ENCODE results near the gene S1PR2.

S1PR2 gene, protein sequence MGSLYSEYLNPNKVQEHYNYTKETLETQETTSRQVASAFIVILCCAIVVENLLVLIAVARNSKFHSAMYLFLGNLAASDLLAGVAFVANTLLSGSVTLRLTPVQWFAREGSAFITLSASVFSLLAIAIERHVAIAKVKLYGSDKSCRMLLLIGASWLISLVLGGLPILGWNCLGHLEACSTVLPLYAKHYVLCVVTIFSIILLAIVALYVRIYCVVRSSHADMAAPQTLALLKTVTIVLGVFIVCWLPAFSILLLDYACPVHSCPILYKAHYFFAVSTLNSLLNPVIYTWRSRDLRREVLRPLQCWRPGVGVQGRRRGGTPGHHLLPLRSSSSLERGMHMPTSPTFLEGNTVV

DNA sequence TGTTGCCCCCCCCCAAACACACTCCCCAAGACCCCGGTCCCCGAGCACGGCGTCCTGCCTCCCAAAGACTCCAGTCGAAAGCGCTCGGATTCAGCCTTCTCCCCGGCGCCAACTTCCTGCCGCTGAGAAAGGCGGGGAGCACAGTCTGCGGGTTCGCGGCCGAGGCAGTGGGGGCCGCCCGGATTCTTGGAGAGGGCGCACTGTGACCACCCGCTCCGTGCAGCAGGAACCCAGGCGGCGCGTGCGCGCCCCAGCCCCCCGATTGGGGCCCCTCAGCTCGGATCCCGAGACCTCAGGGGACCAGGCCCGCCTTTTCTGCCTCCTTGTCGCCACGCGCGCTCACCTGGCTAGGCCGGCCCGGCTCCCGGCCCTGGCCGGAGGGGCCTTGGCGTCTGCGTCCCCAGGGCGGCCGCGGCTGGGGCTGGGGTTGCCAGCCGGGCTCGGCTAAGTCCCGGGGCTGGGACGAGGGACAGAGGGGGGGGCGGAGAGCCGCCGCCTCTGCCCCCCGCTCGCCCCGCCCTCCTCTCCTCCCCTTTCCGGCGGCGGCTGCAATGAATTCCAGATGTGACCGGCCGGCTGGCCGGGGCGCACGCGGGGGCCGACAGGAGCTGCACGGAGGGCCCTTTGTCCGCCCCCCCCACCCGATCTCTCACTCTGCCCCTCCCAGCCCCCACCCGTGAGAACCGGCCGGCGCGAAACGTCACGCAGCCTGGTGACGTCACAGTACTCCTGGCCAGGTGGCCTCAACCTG, at the start of gene S1PR2:
S1PR2 (minus strand) TSS at position 471 of the 751 bp plus-strand sequence. CDS start 6,426 bp downstream, outside the sequence.
- DNase-seq, result peak; percentile 16 to 42

DNA sequence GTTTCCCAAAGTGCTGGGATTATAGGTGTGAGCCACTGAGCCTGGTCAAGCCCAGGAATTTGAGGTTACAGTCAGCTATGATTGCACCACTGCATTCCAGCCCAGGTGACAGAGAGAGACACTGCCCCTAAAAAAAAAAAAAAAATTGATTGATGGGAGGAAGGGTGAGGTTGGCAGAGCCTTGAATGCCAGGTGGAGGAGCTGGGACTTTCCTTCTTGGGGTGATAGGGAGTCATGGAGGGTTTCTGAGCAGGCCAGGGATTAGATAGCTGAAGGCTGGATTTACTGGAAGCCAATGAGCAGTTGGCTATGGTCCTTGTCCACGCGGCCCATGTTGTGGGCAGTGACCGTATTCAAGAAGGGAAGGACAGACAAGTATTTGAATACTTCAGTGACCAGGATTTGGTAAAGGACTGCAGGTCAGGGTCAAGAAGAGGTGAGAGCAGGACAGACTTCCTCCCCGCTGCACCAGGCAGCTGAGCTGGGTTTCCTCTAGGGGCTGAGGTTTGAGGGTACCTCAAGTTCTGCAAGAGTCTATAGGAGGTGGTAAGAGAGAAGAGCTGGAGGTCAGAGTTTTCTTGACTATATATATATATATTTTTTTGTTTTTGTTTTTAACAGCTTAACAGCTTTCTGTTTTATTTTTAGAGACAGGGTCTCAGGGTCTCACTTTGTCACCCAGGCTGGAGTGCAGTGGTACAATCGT, 48.8 kb upstream of the S1PR2 start:
- no peak for DNase-seq

DNA sequence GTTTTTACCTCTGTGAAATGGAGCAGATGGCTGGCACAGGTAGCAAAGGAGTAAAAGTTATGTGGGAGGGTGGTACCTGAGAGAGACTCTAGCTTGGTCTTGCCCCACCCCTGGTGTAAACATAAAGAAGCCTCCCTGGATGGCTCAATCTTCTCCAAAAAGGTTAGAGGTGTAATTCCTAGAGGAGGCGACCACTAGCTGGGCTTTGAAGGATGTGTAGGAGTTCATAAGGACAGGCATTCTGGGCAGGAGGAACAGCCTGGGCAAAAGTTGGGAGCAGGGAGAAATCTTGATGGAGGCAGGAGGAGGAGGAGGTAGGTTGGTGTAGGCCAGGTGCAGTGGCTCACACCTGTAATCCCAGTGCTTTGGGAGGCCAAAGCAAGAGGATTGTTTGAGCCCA, 47.8 kb upstream of the S1PR2 start:
- DNase-seq, result no peak

DNA sequence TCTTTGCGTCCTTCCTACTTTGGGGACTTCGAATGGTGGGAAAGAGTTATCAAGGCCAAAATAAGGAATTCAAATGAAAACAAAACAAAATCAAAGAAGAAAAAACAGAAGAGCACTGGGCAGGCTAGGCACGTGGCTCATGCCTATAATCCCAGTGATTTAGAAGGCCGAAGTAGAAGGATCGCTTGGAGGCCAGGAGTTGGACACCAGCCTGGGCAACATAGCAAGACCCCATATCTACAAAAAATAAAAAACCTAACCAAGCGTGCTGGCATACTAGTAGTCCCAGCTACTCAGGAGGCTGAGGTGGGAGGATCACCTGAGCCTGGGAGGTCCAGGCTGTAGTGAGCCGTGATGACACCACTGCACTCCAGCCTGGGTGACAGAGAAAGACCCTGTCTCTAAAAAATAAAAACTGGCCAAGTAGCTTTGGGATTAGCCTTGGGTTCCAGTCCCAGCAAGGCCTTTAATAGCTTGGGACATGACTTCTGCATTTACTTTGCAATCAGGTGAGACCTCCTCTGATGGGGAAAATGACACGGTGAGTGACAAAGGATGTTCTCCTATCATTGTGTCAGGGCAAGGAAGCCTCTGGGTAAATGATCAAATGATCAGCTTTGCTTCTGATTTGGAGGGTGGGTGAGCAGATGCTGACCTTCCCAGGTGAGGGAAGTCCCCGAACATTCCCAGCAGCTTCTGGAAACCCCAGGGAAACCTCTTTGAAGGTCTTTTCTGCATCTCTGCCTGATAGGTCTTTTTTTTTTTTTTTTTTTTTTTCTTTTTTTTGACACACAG, 46.9 kb upstream of the S1PR2 start:
- DNase-seq, result no peak

DNA sequence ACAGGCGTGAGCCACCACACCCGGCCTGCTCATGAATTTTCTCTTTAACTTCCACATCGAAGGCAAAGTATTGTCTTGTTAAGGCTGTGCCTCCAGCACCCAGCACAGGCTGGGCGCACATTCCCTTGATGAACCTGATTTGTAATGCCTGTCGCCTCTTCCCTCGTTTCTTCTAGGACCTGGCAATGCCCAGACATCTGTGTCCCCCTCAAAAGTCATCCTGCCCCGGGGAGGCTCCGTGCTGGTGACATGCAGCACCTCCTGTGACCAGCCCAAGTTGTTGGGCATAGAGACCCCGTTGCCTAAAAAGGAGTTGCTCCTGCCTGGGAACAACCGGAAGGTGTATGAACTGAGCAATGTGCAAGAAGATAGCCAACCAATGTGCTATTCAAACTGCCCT, 43.5 kb upstream of the S1PR2 start:
- no peak for DNase-seq

DNA sequence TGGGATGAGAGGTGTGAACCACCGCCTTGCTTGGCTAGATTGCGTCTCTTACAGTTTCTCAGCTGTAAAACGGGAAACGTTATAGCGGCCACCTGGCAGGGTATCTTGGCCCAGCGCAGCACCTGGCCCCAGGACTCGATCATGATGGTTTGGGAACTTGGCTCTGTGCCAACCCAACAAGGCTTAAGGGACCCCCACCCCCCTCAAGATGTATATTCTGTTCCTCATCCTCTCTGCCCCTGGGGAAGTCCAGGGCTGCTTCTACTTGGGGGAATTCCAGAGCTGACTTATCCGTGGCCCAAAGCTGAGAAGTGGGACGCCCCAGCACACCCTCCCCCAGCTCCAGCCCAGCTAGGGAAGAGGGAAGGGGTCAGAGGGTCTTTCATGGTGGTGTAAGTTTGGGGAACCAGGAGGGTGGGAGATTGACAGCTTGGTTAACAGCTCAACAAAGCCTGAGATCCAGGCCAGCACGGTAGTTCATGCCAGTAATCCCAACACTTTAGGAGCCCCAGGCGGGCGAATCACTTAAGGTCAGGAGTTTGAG, 40.5 kb upstream of the S1PR2 start:
- no peak for DNase-seq

DNA sequence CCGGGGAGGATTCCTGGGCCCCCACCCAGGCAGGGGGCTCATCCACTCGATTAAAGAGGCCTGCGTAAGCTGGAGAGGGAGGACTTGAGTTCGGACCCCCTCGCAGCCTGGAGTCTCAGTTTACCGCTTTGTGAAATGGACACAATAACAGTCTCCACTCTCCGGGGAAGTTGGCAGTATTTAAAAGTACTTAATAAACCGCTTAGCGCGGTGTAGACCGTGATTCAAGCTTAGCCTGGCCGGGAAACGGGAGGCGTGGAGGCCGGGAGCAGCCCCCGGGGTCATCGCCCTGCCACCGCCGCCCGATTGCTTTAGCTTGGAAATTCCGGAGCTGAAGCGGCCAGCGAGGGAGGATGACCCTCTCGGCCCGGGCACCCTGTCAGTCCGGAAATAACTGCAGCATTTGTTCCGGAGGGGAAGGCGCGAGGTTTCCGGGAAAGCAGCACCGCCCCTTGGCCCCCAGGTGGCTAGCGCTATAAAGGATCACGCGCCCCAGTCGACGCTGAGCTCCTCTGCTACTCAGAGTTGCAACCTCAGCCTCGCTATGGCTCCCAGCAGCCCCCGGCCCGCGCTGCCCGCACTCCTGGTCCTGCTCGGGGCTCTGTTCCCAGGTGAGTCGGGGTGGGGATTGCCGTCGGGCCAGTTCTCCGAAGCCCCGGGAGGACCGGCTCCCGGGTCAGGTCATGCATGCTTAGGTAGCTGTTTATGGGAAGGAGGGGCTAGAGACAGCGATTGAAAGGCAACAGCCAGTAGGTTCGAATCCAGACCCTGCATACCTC, 39.7 kb upstream of the S1PR2 start, which contains the start of gene ICAM1:
ICAM1 (plus strand) TSS at position 505 of the 779 bp plus-strand sequence; CDS start at position 545, 40 bp downstream.
- DNase-seq, result peak; percentile 12 to 49

DNA sequence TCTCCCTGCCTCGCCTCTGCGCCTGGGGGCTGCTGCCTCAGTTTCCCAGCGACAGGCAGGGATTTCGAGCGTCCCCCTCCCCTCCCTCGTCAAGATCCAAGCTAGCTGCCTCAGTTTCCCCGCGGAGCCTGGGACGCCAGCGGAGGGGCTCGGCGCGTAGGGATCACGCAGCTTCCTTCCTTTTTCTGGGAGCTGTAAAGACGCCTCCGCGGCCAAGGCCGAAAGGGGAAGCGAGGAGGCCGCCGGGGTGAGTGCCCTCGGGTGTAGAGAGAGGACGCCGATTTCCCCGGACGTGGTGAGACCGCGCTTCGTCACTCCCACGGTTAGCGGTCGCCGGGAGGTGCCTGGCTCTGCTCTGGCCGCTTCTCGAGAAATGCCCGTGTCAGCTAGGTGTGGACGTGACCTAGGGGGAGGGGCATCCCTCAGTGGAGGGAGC, 39.1 kb upstream of the S1PR2 start:
- no peak for DNase-seq

DNA sequence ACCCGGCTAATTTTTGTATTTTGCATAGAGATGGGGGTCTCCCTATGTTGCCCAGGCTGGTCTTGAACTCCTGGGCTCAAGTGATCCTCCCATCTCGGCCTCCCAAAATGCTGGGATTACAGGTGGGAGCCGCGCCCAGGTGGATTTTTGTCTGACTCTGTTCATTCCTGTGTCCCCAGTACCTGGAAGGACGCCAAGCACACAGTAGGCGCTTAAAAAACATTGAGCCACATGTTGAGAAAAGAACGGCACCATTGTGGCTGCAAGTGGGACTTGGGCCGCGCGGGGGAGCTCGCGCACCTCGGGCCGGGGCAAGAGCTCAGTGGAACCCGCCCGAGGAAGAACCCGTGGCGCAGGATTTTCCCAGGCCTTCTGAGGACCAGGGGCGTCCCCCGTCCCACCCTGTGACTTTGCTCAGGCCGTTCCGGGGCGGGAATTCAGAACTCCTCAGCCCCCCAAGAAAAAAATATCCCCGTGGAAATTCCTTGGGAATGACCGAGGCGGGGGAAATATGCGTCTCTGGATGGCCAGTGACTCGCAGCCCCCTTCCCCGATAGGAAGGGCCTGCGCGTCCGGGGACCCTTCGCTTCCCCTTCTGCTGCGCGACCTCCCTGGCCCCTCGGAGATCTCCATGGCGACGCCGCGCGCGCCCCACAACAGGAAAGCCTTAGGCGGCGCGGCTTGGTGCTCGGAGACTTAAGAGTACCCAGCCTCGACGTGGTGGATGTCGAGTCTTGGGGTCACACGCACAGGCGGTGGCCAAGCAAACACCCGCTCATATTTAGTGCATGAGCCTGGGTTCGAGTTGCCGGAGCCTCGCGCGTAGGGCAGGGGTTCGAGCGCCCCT, 38.4 kb upstream of the S1PR2 start:
- peak; percentile 44 to 74 for DNase-seq

DNA sequence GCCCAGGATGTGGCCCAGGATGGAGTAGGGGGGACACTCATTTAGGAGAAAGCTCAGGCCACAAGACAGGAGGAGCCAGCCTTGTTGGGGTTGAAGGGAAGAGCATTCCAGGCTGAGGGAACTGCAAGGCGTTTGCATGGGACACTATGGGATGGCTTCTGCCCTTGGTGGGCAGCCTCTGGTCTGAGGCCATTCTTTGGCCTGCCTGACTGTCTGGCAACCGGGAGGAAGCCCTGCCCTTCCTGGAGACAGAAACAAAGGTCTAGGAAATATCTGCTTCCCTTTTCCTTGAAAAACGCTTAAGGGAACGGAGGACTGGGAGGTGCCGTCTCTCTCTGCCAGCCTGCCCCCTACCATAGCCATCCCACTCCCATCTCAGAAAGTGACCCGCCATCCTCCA, 36.9 kb upstream of the S1PR2 start:
- no peak for DNase-seq

DNA sequence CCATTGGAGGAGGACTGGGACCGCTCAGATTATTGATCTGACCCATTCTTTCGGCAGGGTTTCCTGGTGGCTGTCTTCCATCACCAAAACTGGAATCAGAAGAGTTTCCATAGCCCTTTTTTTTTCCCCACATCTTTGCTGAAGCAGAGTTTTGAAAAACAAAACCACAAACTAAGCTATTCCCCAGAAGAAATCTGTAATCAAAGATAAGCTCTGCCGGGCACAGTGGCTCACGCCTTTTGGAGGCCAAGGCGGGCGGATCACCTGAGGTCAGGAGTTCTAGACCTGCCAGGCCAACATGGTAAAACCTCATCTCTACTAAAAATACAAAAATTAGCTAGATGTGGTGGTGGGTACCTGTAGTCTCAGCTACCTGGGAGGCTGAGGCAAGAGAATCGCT, 35.6 kb upstream of the S1PR2 start:
- no peak for DNase-seq

DNA sequence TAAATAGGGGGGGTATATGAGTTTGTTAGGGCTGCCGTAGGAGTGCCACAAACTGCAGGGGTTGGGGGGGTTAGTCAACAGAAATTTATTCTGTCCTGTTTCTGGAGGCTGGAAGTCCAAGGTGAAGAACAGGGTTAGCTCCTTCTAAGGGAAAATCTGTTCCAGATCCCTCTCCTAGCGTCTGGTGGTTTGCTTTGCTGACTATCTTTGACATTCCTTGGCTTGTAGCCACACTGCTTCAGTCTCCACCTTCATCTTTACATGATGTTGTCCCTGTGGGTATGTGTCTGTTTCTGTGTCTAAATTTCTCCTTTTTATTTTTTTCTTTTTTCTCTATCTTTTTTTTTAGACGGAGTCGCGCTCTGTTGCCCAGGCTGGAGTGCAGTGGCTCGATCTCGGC, 31.6 kb upstream of the S1PR2 start:
- DNase-seq, result no peak

DNA sequence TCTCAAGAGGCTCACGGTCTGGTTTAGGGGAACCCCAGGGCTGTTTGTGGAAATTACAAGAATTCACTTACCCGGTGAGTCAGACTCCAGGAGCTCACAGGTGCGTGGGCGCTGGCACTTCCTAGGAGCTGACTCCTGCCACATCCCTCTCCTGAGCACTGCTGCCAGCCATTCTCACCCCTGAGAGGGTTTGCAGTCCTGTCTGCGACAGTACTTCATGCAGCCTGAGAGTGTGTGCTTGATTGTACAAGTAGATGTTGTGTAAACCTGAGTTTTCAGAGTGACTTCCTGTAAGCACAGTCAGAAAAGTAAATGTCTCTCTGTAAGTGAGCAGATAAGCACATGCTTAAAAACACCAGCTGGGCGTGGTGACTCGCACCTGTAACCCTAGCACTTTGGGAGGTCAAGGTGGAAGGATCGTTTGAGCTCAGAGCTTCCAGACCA, 29.0 kb upstream of the S1PR2 start:
- no peak for DNase-seq

DNA sequence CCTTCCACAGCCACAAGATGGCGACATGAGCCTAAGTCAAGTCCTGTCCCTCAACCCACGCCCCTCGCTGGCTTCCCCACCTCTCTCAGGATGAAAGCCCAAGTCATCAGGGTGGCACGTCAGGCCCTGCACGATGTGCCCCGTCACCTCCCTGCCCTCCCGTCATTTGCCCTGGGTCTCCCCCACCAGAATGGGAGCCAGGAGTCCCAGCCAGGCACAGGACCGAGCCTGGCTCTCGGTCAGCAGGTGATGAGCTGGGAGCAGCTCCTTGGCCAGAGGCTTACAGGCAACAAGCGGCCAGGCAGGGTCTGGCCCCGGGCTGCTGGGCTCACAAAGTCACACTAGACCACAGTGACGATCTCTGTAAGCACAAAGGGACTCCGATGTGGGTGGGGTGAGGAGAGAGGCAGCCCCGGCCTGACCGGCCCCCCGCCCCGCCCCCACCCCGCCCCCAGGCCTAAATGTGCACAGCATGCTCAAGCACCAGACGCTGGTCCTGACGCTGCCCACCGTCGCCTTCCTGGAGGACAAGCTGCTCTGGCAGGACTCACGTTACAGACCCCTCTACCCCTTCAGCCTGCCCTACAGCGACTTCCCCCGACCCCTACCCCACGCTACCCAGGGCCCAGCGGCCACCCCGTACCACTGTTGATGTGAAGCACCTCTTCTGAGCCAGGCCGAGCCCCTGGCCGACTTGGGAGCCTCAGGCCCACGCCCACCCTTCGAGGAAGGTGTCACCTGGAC, 28.2 kb upstream of the S1PR2 start:
- peak; percentile 80 to 85 for DNase-seq

DNA sequence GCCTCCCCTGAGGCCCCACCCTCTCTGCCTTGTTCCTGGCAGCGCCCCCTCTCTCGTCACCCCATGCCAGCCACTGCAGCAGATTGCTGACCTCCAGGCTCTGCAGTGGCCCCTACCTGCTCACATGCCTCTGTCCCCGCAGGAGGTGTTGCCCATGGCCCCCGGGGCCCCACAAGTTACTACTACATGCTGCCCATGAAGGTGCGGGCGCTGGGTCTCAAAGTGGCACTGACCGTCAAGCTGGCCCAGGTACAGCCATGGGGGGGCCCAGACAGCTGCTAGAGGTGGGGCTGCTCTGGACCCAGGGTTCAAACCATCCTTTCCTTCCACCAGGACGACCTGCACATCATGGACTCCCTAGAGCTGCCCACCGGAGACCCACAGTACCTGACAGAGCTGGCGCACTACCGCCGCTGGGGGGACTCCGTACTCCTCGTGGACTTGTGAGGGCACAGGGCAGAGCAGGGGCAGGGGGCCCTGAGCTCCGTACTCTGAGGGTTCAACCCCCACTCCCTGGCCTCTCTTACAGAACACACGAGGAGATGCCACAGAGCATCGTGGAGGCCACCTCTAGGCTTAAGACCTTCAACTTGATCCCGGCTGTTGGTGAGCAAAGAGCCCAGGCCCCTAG, 27.1 kb upstream of the S1PR2 start:
- no peak for DNase-seq

DNA sequence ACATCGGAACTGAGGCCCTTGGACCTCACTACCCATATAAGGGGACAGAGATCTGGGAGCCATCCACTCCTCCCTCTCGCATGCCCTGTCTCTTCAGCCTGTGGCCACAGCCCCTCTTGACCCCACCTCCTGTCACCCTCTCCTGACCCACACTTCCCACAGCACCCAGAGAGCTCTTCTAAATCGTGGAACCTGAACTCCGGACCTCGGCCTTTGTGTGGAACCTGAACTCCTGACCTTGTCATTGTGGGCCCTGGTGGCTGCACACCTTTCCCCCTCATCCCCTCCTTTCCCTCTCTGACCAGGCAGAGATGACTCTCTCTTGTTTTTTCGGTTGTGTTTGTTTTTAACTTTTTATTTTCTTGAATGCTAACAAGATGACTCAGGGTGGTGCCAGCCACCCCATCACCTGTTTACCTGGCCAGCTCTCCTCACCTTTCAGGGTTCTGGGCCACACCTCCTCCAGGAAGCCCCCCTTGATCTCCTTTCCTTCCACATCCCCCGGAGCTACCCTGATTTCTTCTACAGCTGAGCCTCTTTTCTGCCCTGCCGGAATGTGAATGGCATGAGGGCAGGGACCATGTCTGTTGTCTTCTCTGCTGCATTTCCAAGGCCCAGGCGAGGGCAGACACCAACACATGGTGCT, 26.0 kb upstream of the S1PR2 start:
- no peak for DNase-seq

DNA sequence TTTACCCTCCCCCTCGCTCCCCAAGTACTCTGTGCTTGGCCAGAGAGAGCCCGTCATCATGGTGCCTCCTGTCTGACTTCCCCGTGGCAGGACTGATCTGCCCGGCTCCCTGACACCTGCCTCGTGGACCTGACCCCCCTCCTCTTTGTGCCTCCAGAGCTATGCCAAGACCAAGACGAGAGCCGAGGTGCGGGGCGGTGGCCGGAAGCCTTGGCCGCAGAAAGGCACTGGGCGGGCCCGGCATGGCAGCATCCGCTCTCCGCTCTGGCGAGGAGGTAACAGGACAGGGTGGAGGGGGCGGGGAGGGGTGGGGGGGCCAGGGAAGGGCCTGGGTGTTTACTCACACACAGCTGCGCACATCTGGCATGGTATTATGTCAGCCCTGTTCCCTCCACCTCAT, 25.4 kb upstream of the S1PR2 start:
- DNase-seq, result no peak

DNA sequence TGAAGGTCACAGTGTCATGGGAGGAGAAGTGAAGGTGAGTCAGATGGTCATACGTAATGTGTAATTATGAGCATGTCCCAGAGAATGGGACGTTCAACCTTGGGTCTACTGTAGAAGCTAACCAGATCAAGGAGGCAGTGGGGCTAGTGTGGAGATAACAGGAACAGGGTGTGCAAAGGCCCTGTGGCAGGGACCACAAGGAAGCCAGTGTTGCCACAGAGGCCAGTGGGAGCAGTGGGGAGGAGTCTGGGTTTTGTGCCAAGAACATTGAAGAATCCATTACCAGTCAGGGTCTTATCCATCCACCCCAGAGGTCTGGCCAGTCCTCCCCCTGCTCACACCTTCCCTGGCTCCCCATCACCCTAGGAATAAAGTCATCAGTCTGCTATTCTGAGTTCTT, 24.2 kb upstream of the S1PR2 start:
- no peak for DNase-seq

DNA sequence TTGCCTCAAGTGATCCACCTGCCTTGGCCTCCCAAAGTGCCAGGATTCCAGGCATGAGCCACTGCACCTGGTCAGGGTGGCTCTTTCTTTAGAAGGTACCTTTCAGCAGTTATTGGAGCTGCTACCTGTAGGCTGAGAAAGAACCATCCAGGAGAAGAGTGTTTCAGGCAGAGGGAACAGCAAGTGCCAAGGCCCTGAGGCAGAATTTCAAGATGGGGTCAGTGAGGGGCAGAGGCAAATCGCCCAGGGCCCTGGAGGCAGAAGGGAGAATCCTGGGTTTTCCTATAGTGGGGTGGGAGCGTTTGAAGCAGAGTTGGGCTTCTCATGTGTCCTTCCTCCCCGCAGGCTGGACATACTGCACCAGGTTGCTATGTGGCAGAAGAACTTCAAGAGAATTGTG, 23.1 kb upstream of the S1PR2 start:
- no peak for DNase-seq

All from NCI-H524 (cell line).